ENCODE results near the gene PLA2G4E. TPM values are rescaled to one million over a fixed set of nuclear protein-coding genes. Genes with fewer than 3 reads are reported as not detected.

Gene PLA2G4E
- polyA plus RNA-seq, 4 donors = 0.13 to 0.80 TPM; not detected in 2

DNA sequence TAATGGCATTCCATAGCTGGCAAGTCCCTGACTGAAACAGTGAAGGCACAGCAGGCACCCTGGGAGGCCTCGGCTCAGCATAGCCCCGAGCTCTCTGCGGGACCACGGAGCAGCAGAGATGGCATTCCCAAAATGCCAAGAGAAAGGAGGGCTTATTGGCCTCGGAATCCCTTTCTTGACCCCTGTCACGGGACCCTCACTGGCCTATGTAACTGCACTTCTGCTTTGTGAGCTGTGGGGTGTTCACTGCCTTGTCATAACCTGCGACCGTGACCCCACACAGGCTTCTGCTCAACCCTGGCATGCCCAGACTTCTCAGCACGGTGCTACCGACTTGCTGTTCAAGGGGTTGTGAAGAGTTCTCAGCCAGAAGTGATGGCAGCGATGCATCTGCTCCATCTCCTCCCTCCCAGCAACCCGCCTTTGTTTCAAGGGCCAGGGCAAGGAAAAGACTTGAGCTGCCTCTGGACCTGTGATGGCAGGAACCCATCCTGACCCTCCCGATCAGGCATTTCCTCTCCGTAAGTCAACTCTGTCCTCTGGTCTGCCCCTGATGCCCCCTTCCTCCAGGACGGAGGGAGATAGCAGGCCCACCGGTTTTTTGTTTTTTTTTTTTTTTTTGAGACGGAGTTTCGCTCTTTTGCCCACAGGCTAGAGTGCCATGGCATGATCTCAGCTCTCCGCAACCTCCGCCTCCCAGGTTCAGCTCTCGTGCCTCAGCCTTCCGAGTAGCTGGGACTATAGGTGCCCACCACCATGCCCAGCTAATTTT lies 79.0 kb downstream of the PLA2G4E start:
- peaks cover 0 to 59% (median 2%) of the 10 kb centered on the region in 3 donors for H3K36me3 ChIP-seq (ENCODE audit: control insufficient read depth in 3 of 3, insufficient read depth in 2 of 3, low read depth in 1 of 3, low read length in 3 of 3)
- peaks cover 0 to 2% (median 0%) of the 10 kb centered on the region in 3 donors for H3K4me1 ChIP-seq (ENCODE audit: control insufficient read depth in 3 of 3, insufficient read depth in 2 of 3, low read depth in 1 of 3, low read length in 2 of 3)
- FAIRE-seq (no peak), DNase-seq (no peak)
- H3K27ac ChIP-seq (ENCODE audit: low read depth in 1 of 3, low read length in 2 of 3) = peak overlapping the region in 1 of 3 donors; percentile 1
- no peaks in the 10 kb centered on the region for H3K27me3 ChIP-seq (ENCODE audit: control insufficient read depth in 3 of 3, insufficient read depth in 3 of 3, low read length in 3 of 3)
- whole genome bisulfite sequencing, 3 donors = 88 to 94% (median 90%) methylated on average over 22 of the region's 22 CpGs
- H3K9me3 ChIP-seq (ENCODE audit: control insufficient read depth in 2 of 2, insufficient read depth in 1 of 2, low read depth in 1 of 2, low read length in 1 of 2) = no peaks in the 10 kb centered on the region
- no peak overlapping the region for H3K4me3 ChIP-seq (ENCODE audit: low read depth in 1 of 3, low read length in 3 of 3)

DNA sequence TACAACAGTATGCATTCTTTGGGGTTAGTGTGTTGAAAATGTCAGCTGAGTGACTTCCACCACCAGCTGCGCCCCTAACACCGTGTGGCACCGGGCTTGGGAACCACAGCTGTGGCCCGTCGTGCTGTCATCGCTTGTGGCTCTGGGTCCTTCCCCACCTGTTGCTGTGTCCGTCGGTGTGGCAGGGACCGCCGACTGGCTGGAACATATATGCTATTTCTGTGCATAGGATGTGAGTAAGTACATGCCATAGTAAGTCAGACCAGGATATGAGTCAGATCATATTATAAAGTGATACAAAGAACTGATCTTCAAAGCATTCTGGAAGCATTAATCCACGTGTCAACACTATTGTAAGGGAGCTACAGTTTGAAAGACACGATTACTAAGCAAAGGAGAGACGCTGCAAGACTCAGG lies 80.4 kb downstream of the PLA2G4E start:
- peak overlapping the region in 1 of 3 donors; percentile 69 for H3K27ac ChIP-seq (ENCODE audit: low read depth in 1 of 3, low read length in 2 of 3)
- no peak for DNase-seq
- 77 to 83% (median 81%) methylated on average over 13 of the region's 13 CpGs for WGBS, 3 donors
- peaks cover 0 to 54% (median 2%) of the 10 kb centered on the region in 3 donors for H3K36me3 ChIP-seq (ENCODE audit: control insufficient read depth in 3 of 3, insufficient read depth in 2 of 3, low read depth in 1 of 3, low read length in 3 of 3)
- no peak for FAIRE-seq
- H3K9me3 ChIP-seq (ENCODE audit: control insufficient read depth in 2 of 2, insufficient read depth in 1 of 2, low read depth in 1 of 2, low read length in 1 of 2) = no peaks in the 10 kb centered on the region
- H3K4me3 ChIP-seq (ENCODE audit: low read depth in 1 of 3, low read length in 3 of 3) = no peak overlapping the region
- no peaks in the 10 kb centered on the region for H3K27me3 ChIP-seq (ENCODE audit: control insufficient read depth in 3 of 3, insufficient read depth in 3 of 3, low read length in 3 of 3)
- peaks cover 0 to 2% (median 0%) of the 10 kb centered on the region in 3 donors for H3K4me1 ChIP-seq (ENCODE audit: control insufficient read depth in 3 of 3, insufficient read depth in 2 of 3, low read depth in 1 of 3, low read length in 2 of 3)

DNA sequence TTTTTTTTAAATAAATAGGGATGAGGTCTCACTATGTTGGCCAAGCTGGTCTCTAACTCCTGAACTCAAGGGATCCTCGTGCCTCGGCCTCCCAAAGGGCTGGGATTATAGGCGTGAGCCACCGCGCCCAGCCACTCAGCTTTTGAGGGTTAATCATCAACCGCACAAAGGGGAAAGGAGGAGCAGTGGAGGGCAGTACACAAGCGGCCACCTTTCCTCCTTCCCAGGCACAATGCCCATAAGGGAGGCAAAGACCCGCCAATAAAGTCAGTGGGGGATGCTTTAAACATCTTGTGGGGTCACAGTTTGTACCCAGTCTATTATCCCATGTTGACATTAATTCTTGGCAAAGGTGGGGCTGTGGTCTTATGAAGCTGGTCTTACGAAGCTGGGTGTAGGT lies 80.9 kb downstream of the PLA2G4E start:
- peaks cover 0 to 2% (median 0%) of the 10 kb centered on the region in 3 donors for H3K4me1 ChIP-seq (ENCODE audit: control insufficient read depth in 3 of 3, insufficient read depth in 2 of 3, low read depth in 1 of 3, low read length in 2 of 3)
- H3K27ac ChIP-seq (ENCODE audit: low read depth in 1 of 3, low read length in 2 of 3) = peak overlapping the region in 1 of 3 donors; percentile 69
- no peaks in the 10 kb centered on the region for H3K27me3 ChIP-seq (ENCODE audit: control insufficient read depth in 3 of 3, insufficient read depth in 3 of 3, low read length in 3 of 3)
- 76 to 83% (median 82%) methylated on average over 9 of the region's 9 CpGs for WGBS, 3 donors
- FAIRE-seq = no peak
- peaks cover 0 to 50% (median 2%) of the 10 kb centered on the region in 3 donors for H3K36me3 ChIP-seq (ENCODE audit: control insufficient read depth in 3 of 3, insufficient read depth in 2 of 3, low read depth in 1 of 3, low read length in 3 of 3)
- no peak overlapping the region for H3K4me3 ChIP-seq (ENCODE audit: low read depth in 1 of 3, low read length in 3 of 3)
- DNase-seq = no peak
- no peaks in the 10 kb centered on the region for H3K9me3 ChIP-seq (ENCODE audit: control insufficient read depth in 2 of 2, insufficient read depth in 1 of 2, low read depth in 1 of 2, low read length in 1 of 2)

DNA sequence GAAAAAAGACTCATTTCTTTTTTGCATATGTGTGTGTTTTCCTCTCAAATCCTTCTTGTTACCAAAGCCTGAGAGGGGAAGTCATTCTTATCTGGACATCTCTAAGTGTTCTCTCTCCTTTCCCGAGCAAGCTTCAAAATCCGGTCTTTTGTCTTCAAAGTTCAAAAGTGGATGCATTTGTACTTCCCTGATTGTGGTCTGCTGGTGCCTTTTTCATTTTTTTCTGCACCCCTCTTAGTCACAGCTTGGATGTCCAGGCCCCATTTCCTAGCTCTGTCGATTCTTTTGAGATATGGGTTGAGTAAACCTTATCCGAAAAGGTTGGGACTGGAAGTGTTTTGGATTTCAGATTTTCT lies 83.3 kb downstream of the PLA2G4E start:
- peak overlapping the region in 1 of 3 donors; percentile 85 for H3K27ac ChIP-seq (ENCODE audit: low read depth in 1 of 3, low read length in 2 of 3)
- peaks cover 0 to 21% (median 2%) of the 10 kb centered on the region in 3 donors for H3K4me1 ChIP-seq (ENCODE audit: control insufficient read depth in 3 of 3, insufficient read depth in 2 of 3, low read depth in 1 of 3, low read length in 2 of 3)
- no peak for DNase-seq
- 69 to 83% (median 76%) methylated on average over 4 of the region's 4 CpGs for WGBS, 3 donors
- no peak for FAIRE-seq
- H3K4me3 ChIP-seq (ENCODE audit: low read depth in 1 of 3, low read length in 3 of 3) = no peak overlapping the region
- H3K9me3 ChIP-seq (ENCODE audit: control insufficient read depth in 2 of 2, insufficient read depth in 1 of 2, low read depth in 1 of 2, low read length in 1 of 2) = no peaks in the 10 kb centered on the region
- H3K36me3 ChIP-seq (ENCODE audit: control insufficient read depth in 3 of 3, insufficient read depth in 2 of 3, low read depth in 1 of 3, low read length in 3 of 3) = peaks cover 0 to 40% (median 2%) of the 10 kb centered on the region in 3 donors
- no peaks in the 10 kb centered on the region for H3K27me3 ChIP-seq (ENCODE audit: control insufficient read depth in 3 of 3, insufficient read depth in 3 of 3, low read length in 3 of 3)

DNA sequence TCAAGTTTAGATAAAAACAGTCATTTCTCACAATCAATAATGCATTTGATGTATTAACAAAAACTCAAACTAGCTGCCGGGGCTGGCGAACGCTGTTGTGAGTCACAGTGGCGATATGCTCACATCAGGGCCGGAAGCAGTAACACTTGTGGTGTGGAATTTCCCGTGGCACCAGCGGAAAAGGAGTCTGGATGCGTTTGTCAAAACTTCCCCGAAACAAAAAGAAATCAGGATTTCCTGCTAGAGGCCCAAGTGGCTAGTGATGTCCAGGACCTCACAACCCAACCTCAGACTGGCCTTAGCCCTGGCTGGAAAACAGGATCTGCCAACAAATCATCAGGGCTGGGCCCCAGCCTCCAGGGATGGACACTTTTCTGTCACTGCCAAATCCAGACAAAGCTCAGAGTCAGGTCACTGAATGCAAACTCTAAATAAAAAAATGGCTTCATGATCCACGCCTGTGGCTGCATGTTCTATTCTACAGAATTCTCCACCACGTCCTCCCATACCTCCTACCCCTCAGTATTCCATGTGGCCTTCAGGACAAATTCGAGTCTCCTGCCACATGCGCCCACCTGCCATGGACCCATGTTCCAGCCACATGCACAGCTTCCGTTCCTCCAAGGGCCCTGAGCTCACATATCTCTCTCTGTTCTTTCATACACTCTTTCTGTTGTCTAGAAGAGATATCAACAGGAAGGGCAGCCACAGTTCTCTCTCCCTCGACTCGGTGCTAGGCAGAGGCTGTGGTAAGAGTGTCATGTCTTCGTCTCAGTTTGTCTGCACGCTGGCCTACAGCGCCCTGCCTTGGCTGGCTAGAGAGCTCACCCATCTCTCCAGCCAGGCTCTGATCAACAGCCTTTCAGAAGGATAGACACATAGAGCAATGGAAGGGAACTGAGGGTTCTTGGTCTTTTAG lies 83.9 kb downstream of the PLA2G4E start:
- WGBS, 3 donors = 65 to 81% (median 65%) methylated on average over 19 of the region's 19 CpGs
- no peak overlapping the region for H3K4me3 ChIP-seq (ENCODE audit: low read depth in 1 of 3, low read length in 3 of 3)
- H3K27ac ChIP-seq (ENCODE audit: low read depth in 1 of 3, low read length in 2 of 3) = peak overlapping the region in 2 of 3 donors; percentile 52 to 85
- no peaks in the 10 kb centered on the region for H3K9me3 ChIP-seq (ENCODE audit: control insufficient read depth in 2 of 2, insufficient read depth in 1 of 2, low read depth in 1 of 2, low read length in 1 of 2)
- H3K4me1 ChIP-seq (ENCODE audit: control insufficient read depth in 3 of 3, insufficient read depth in 2 of 3, low read depth in 1 of 3, low read length in 2 of 3) = peaks cover 0 to 27% (median 2%) of the 10 kb centered on the region in 3 donors
- FAIRE-seq (no peak), DNase-seq (peak in 1 of 2 donors; percentile 58)
- no peaks in the 10 kb centered on the region for H3K27me3 ChIP-seq (ENCODE audit: control insufficient read depth in 3 of 3, insufficient read depth in 3 of 3, low read length in 3 of 3)
- peaks cover 0 to 34% (median 2%) of the 10 kb centered on the region in 3 donors for H3K36me3 ChIP-seq (ENCODE audit: control insufficient read depth in 3 of 3, insufficient read depth in 2 of 3, low read depth in 1 of 3, low read length in 3 of 3)

DNA sequence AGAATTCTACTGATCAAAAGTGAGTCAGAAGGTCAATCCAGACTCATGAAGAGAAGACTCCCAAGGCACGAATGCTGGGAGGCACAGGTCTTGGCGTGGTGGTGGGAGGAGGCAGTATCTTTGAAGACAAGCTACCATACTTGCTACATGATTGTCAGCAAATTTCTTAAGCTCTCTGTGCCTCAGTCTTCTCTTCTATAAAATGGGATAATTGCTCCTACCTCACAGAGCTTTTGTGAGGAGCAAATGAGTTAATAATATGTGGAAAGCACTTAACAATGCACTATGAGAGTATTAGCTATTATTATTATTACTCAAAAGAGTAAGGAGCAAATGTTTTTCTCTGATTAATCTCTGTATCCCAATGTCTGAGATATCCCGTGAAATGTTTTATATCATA lies 84.7 kb downstream of the PLA2G4E start:
- Histone ChIP-seq H3K27ac (ENCODE audit: low read depth in 1 of 3, low read length in 2 of 3) (peak overlapping the region in 1 of 3 donors; percentile 79), H3K4me3 (ENCODE audit: low read depth in 1 of 3, low read length in 3 of 3) (no peak overlapping the region), H3K36me3 (ENCODE audit: control insufficient read depth in 3 of 3, insufficient read depth in 2 of 3, low read depth in 1 of 3, low read length in 3 of 3) (peaks cover 0 to 29% (median 2%) of the 10 kb centered on the region in 3 donors), H3K9me3 (ENCODE audit: control insufficient read depth in 2 of 2, insufficient read depth in 1 of 2, low read depth in 1 of 2, low read length in 1 of 2) (no peaks in the 10 kb centered on the region), H3K4me1 (ENCODE audit: control insufficient read depth in 3 of 3, insufficient read depth in 2 of 3, low read depth in 1 of 3, low read length in 2 of 3) (peaks cover 0 to 27% (median 2%) of the 10 kb centered on the region in 3 donors), H3K27me3 (ENCODE audit: control insufficient read depth in 3 of 3, insufficient read depth in 3 of 3, low read length in 3 of 3) (no peaks in the 10 kb centered on the region)
- WGBS, 3 donors = 86 to 94% (median 87%) methylated on average over 3 of the region's 3 CpGs
- DNase-seq (no peak), FAIRE-seq (no peak)

DNA sequence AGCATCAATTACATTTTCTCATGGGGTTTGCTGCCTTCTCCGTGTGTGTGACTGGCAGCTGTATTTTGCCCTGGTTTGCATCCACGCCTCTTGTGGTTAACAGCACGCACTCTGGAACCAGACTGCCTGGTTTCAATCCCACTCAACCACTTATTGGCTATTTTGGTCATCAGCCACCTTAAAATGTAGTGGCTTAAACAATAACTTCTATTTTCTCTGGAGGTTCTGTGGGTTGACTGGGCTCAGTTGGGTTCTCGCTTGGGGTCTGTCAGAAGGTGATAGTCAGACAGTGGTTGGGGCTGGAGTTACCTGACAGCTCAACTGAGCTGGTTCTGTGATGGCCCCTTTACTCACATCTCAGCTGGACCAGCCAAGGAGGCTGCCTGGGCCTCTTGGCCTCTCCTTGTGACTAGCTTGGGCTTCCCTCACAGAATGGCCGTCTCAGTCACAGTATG lies 85.2 kb downstream of the PLA2G4E start:
- Histone ChIP-seq H3K4me3 (ENCODE audit: low read depth in 1 of 3, low read length in 3 of 3) (no peak overlapping the region), H3K27ac (ENCODE audit: low read depth in 1 of 3, low read length in 2 of 3) (peak overlapping the region in 2 of 3 donors; percentile 39 to 79), H3K27me3 (ENCODE audit: control insufficient read depth in 3 of 3, insufficient read depth in 3 of 3, low read length in 3 of 3) (no peaks in the 10 kb centered on the region), H3K4me1 (ENCODE audit: control insufficient read depth in 3 of 3, insufficient read depth in 2 of 3, low read depth in 1 of 3, low read length in 2 of 3) (peaks cover 0 to 28% (median 1%) of the 10 kb centered on the region in 3 donors), H3K9me3 (ENCODE audit: control insufficient read depth in 2 of 2, insufficient read depth in 1 of 2, low read depth in 1 of 2, low read length in 1 of 2) (no peaks in the 10 kb centered on the region), H3K36me3 (ENCODE audit: control insufficient read depth in 3 of 3, insufficient read depth in 2 of 3, low read depth in 1 of 3, low read length in 3 of 3) (peaks cover 0 to 29% (median 2%) of the 10 kb centered on the region in 3 donors)
- DNase-seq (no peak), FAIRE-seq (no peak)
- WGBS, 3 donors = 59 to 71% (median 66%) methylated on average over 5 of the region's 5 CpGs

GRCh38 chr15:41934843-41935242 lies 86.0 kb downstream of the PLA2G4E start:
- peaks cover 0 to 35% (median 5%) of the 10 kb centered on the region in 3 donors for H3K4me1 ChIP-seq (ENCODE audit: control insufficient read depth in 3 of 3, insufficient read depth in 2 of 3, low read depth in 1 of 3, low read length in 2 of 3)
- H3K36me3 ChIP-seq (ENCODE audit: control insufficient read depth in 3 of 3, insufficient read depth in 2 of 3, low read depth in 1 of 3, low read length in 3 of 3) = peaks cover 0 to 22% (median 0%) of the 10 kb centered on the region in 3 donors
- H3K27me3 ChIP-seq (ENCODE audit: control insufficient read depth in 3 of 3, insufficient read depth in 3 of 3, low read length in 3 of 3) = no peaks in the 10 kb centered on the region
- DNase-seq (peak in 1 of 2 donors; percentile 43), FAIRE-seq (no peak)
- H3K4me3 ChIP-seq (ENCODE audit: low read depth in 1 of 3, low read length in 3 of 3) = no peak overlapping the region
- no peaks in the 10 kb centered on the region for H3K9me3 ChIP-seq (ENCODE audit: control insufficient read depth in 2 of 2, insufficient read depth in 1 of 2, low read depth in 1 of 2, low read length in 1 of 2)
- 60 to 81% (median 62%) methylated on average over 4 of the region's 4 CpGs for WGBS, 3 donors
- H3K27ac ChIP-seq (ENCODE audit: low read depth in 1 of 3, low read length in 2 of 3) = peak overlapping the region in 2 of 3 donors; percentile 53 to 79
